Jurkat, Clone E6-1 (cell line): ENCODE measurements around the gene INS.

Experiments
- DNase-seq: peaks from one replicate; pipeline ENCODE4 v3.0.0-alpha.2; 2011; ENCODE audit warnings: low read depth, low spot score
- H3K4me3 ChIP-seq: 2 replicates; pipeline ENCODE4 v1.5.1; 2011; ENCODE audit warnings: mild to moderate bottlenecking, low read length, control low read depth, moderate library complexity

The INS gene

GRCh38 chr11:2153581-2154194, 7.3 kb downstream of the INS start:
- DNase-seq: no peak
- no peak overlapping the region for H3K4me3 ChIP-seq

GRCh38 chr11:2151500-2152257, 9.3 kb downstream of the INS start:
- no peak overlapping the region for H3K4me3 ChIP-seq
- peak; percentile 65 for DNase-seq

- no peak overlapping the region for H3K4me3 ChIP-seq
- DNase-seq: no peak
Observed at GRCh38 chr11:2149864-2150847, 10.9 kb downstream of the INS start.

GRCh38 chr11:2149460-2149859, 11.5 kb downstream of the INS start:
- H3K4me3 ChIP-seq: no peak overlapping the region
- DNase-seq: no peak

- no peak for DNase-seq
- H3K4me3 ChIP-seq: no peak overlapping the region
Observed at GRCh38 chr11:2148595-2148994, 12.4 kb downstream of the INS start.

- DNase-seq: no peak
- no peak overlapping the region for H3K4me3 ChIP-seq
Observed at GRCh38 chr11:2147391-2147790, 13.6 kb downstream of the INS start.

- no peak for DNase-seq
- no peak overlapping the region for H3K4me3 ChIP-seq
Observed at GRCh38 chr11:2146051-2146450, 15.0 kb downstream of the INS start.

GRCh38 chr11:2144544-2145248, 16.3 kb downstream of the INS start:
- no peak for DNase-seq
- H3K4me3 ChIP-seq: no peak overlapping the region

GRCh38 chr11:2143799-2144543, 17.0 kb downstream of the INS start:
- DNase-seq: no peak
- H3K4me3 ChIP-seq: no peak overlapping the region

GRCh38 chr11:2143477-2143798, 17.6 kb downstream of the INS start:
- DNase-seq: no peak
- no peak overlapping the region for H3K4me3 ChIP-seq

GRCh38 chr11:2142762-2143202, 18.2 kb downstream of the INS start:
- DNase-seq: no peak
- H3K4me3 ChIP-seq: no peak overlapping the region

GRCh38 chr11:2142300-2142759, 18.7 kb downstream of the INS start:
- DNase-seq: no peak

GRCh38 chr11:2140411-2141400, 20.3 kb downstream of the INS start:
- no peak for DNase-seq
- no peak overlapping the region for H3K4me3 ChIP-seq

More at GRCh38 chr11:2142300-2142759, 18.7 kb downstream of the INS start:
- no peak overlapping the region for H3K4me3 ChIP-seq

GRCh38 chr11:2139621-2140337, 21.2 kb downstream of the INS start:
- DNase-seq: no peak

GRCh38 chr11:2139123-2139521, 21.9 kb downstream of the INS start, which contains the start of gene IGF2:
Gene IGF2 (minus strand): TSS chr11:2139389. CDS start chr11:2135523, 3,866 bp downstream.
- DNase-seq: no peak
- no peak within 1 kb of the TSS for H3K4me3 ChIP-seq

More at GRCh38 chr11:2139621-2140337, 21.2 kb downstream of the INS start:
- H3K4me3 ChIP-seq: no peak overlapping the region

- H3K4me3 ChIP-seq: no peak overlapping the region
- DNase-seq: no peak
Observed at GRCh38 chr11:2138431-2139122, 22.4 kb downstream of the INS start.
